Upper lobe of left lung (tissue), 4 donors: ENCODE measurements around the gene DNAH8.

Experiments
- EP300 ChIP-seq, 4 donors: sonication (generic); formaldehyde crosslinking; IDR thresholded peaks; one replicate each; pipeline ENCODE4 v1.5.1; 2017; ENCODE audit warnings: antibody characterized with exemption in 4 of 4, control low read depth in 2 of 4
- POLR2AphosphoS5 ChIP-seq, 2 donors: sonication (generic); formaldehyde crosslinking; IDR thresholded peaks; one replicate each; pipeline ENCODE4 v1.5.1; 2017; ENCODE audit warnings: antibody characterized with exemption in 2 of 2
- TF ChIP-seq, protein P1 (sequence below), 6 experiments: fragments of 450-650 bp in 4 of 6; fragments of 200-600 bp in 2 of 6; sonication (generic) in 2 of 6; IDR thresholded peaks; one replicate each; pipeline ENCODE4 v1.5.1; 2016 to 2019; ENCODE audit warnings: antibody characterized with exemption in 6 of 6

- no peak for TF ChIP-seq POLR2AphosphoS5 (IDR thresholded peaks at IDR 0.05)
- TF ChIP-seq, protein P1, sequence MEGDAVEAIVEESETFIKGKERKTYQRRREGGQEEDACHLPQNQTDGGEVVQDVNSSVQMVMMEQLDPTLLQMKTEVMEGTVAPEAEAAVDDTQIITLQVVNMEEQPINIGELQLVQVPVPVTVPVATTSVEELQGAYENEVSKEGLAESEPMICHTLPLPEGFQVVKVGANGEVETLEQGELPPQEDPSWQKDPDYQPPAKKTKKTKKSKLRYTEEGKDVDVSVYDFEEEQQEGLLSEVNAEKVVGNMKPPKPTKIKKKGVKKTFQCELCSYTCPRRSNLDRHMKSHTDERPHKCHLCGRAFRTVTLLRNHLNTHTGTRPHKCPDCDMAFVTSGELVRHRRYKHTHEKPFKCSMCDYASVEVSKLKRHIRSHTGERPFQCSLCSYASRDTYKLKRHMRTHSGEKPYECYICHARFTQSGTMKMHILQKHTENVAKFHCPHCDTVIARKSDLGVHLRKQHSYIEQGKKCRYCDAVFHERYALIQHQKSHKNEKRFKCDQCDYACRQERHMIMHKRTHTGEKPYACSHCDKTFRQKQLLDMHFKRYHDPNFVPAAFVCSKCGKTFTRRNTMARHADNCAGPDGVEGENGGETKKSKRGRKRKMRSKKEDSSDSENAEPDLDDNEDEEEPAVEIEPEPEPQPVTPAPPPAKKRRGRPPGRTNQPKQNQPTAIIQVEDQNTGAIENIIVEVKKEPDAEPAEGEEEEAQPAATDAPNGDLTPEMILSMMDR (IDR thresholded peaks at IDR 0.05): peak in 3 of 6 experiments; percentile 14 to 20 (median 14)
- no peak for TF ChIP-seq EP300 (IDR thresholded peaks at IDR 0.05)
These were observed 24.4 kb downstream of the DNAH8 start for GRCh38 chr6:38739532-38739931.
